GM19240 (cell line): Measurements from ENCODE around the gene ITGA2.
"Not testable (repeated sequence)": the region's sequence is repeated elsewhere in the genome, so short reads cannot be mapped to it uniquely, and the experiment has no call there.

ENCODE experiments used
- DNase-seq: peaks from one replicate; pipeline ENCODE4 v3.0.0; 2011; ENCODE audit warnings: low spot score; ENCODE audit not compliant: insufficient read length

ITGA2 gene

DNA sequence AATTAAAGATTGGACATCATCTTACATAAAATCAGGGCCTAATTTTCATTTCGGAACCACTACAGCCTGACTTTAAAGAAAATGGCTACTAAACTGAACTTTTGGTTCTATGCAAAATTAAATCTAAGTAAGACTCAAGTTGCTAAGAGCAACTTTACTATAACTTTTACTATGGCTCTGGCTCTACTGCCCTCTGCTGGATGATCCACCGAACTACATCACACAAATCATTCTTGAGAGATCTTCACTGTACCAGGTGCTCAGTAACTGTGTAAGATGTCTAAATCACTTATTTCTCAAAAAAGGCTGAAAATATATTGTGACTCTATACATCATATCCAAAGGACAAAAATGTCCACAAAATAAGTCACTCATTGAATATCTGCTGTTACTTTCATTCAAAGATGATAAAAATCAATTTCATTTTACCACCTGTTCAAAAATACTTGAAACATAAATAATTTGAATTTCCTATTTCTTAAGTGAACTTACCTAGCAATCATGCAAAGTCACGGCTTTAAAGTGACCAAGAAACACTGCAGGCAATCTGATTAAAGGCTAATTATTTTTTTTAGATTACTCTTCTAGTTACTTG is 106.9 kb downstream of the ITGA2 start:
- DNase-seq, result no peak

GRCh38 chr5:53099546-53099945 is 110.4 kb downstream of the ITGA2 start:
- DNase-seq, result no peak

- DNase-seq, result no peak
These were observed 111.5 kb downstream of the ITGA2 start for GRCh38 chr5:53100606-53101005.

GRCh38 chr5:53105611-53106300 is 116.6 kb downstream of the ITGA2 start:
- no peak for DNase-seq

DNA sequence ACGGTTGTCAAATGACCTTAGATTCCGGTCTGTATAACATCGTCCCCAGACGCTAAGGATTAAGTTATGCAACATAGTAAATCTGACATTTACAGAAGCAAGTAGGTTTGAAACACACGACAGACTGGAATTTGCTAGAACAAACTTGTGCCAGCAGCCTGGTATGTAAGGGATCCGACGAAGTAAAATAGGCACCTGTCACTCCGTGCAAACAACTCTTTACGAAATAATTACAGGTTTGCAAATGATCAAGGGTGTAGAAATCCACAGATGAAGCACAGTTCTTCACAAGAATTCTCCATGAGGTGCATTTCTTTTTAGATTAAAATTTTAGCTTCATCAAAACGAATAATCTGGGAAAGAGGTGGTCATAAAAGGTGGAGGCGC is 119.9 kb downstream of the ITGA2 start:
- no peak for DNase-seq

GRCh38 chr5:53109443-53110127 is 120.4 kb downstream of the ITGA2 start, which contains the start of gene MOCS2:
Gene MOCS2, minus strand, starts transcription at chr5:53109757. Its CDS starts 2,583 bp downstream, at chr5:53107174.
- DNase-seq, result peak; percentile 89

GRCh38 chr5:53110156-53110555 is 121.0 kb downstream of the ITGA2 start:
- no peak for DNase-seq

- no peak for DNase-seq
These were observed 122.0 kb downstream of the ITGA2 start for GRCh38 chr5:53111139-53111538.

GRCh38 chr5:53112307-53112706 is 123.2 kb downstream of the ITGA2 start:
- DNase-seq, result not testable (repeated sequence)

DNA sequence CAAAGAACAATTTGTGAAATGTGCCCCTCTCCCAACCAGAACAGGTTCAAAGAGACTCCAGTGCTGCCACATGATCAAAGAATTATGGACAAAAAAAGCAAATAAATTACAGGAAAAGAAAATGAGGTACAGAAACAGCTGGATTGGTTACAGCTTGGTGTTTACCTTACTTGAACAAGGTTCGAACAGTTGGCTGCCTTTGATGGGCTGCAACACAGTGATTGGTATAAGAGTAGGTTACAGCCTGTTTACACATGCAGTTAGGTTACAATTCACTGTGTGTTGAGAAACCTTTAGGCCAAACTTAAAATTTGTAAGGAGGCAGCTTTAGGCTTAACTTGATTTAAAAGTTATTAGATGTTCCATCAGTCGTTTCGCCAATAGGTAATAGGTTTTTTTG is 123.8 kb downstream of the ITGA2 start:
- DNase-seq, result no peak

GRCh38 chr5:53113947-53114346 is 124.8 kb downstream of the ITGA2 start:
- no peak for DNase-seq

DNA sequence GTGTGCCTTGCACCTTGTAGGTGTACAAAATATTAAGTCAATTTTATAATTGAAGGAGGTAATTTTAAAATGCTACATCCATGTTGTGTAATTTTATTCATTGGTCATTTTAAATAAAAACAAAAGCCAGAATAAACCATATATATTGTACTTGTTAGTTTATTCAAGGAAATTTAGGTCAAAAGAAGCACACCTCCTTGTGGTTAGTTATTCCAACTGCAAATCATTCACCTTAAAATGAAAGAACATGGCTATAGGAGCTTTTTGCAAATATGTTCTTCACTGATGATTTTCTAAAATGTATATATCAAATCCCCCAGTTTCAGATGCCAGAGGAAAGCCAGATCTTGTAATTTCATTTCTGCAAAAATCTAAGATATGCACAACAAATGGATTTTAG is 125.8 kb downstream of the ITGA2 start:
- no peak for DNase-seq

GRCh38 chr5:53116597-53116996 is 127.4 kb downstream of the ITGA2 start:
- DNase-seq, result no peak

- DNase-seq, result no peak
These were observed 129.7 kb downstream of the ITGA2 start for GRCh38 chr5:53118879-53119278.

- no peak for DNase-seq
These were observed 131.0 kb downstream of the ITGA2 start for GRCh38 chr5:53120165-53120564.

GRCh38 chr5:53123702-53124101 is 134.6 kb downstream of the ITGA2 start:
- no peak for DNase-seq

DNA sequence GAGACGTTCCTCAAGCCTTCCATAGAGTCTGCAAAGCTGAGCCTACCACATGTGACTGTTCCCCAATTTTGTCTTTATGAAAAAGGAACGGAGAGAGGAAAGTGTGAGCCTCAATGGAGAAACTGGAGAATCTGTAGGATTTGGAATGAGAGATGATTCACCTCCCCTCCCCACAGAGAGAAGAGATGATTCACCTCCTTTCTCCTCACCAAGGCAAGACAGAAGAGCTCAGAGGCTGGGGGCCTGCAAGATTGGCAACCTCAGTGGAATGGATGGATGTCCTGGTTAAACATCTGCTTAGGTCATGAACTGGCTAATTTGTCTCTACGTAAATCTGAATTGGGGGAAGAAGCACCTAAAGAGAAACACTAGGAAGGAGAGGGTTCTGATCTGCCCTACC is 137.4 kb downstream of the ITGA2 start:
- DNase-seq, result no peak

DNA sequence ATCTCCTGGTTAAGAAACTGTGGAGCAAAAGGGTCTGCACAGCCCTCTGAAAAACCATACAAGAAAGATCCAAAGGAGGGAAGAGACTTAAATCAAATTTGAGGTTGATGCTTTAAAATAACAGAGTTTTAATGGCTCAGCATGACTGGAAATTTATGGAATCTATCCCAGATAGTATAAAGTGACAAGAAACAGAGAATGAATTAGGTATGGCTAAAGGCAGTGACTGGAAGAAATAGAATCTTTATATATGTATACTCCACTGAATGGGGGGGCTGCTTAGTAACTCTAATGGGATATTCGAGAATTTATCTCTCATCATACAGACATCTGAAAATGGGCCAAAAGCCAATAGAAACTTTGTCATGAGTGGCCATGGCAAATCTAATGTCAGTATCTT is 138.0 kb downstream of the ITGA2 start:
- no peak for DNase-seq

GRCh38 chr5:53128481-53128880 is 139.3 kb downstream of the ITGA2 start:
- no peak for DNase-seq

- DNase-seq, result no peak
These were observed 141.1 kb downstream of the ITGA2 start for GRCh38 chr5:53130266-53130665.

- no peak for DNase-seq
These were observed 143.9 kb downstream of the ITGA2 start for GRCh38 chr5:53133020-53133419.
